ENCODE results near the gene ARHGAP42.
"Not testable (repeated sequence)": the region's sequence is repeated elsewhere in the genome, so short reads cannot be mapped to it uniquely, and the experiment has no call there.

Gene ARHGAP42

DNA sequence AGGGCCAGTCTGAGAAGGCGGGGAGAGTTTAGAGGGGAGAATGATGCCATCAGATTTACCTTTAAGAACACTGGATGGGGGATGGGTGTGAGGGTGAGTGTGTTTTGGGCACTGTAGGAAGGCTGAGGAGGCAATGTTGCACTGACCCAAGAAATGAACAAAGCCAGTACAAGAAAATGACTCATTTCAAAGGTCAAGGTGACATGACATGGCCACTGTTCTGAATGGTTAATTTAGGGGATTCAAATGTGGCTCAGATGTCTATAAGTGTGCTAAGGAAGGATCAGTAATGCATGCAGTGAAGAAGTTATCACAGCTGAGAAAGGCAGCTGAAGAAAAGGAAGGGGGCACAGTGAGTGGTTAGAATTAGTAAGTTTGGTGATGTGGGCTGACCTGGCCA lies 312.7 kb downstream of the ARHGAP42 start:
- no peak for DNase-seq (ENCODE audit: insufficient read length, low spot score)
- FAIRE-seq: no peak

DNA sequence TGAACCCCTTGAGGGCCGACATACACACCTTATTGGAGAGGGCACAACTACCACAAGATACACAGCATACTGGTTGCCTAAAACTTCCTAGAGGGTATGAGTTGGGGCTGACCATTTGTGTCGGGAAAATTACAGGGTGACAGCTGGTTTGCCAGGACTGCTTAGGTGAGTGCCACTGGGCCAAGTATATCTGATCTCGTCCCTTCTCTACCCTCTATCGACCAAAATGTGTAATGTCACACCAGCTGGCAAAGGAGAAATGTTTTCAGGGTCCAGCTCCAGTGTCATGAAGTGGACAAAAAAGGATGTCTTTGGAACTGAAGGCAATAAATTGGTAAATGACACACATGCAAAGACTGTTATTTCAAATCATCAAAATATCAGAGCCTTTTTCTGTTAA lies 316.4 kb downstream of the ARHGAP42 start:
- DNase-seq (ENCODE audit: insufficient read length, low spot score): no peak
- peak; percentile 66 for FAIRE-seq

DNA sequence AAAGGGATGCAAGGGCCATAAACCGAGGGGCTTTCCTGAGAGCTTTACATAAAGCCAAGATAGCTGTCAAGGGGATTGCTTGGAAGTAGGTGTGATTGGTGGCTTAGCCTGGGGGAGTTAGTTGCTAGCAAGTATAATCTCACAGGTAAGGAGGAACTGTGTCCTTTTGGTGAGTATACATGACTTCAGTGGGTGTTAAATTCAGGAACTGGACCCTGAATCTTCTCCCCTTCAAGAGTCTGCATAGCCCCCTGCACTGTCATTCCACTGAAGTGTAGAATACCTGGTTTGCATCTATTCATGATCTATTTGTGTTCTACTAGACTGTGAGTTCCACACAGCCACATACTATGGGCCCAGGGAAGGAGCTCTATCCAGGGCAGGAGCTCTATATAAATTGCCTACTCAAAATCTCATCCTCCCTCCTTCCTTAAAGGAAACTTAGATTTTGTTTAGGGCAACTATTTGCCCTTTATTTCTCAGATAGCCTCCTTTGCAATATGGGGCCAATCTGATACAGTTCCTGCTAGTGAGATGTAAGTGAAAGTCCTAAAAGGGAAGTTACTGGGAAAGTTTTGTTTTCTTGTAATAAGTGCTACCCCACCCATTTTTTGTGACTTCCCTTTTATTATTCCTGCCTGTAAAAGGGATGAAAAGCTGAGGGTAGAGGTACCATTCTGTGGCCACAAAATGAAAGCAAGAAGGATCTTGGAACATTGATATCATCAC lies 322.0 kb downstream of the ARHGAP42 start:
- DNase-seq (ENCODE audit: insufficient read length, low spot score) (no peak), FAIRE-seq (no peak)

DNA sequence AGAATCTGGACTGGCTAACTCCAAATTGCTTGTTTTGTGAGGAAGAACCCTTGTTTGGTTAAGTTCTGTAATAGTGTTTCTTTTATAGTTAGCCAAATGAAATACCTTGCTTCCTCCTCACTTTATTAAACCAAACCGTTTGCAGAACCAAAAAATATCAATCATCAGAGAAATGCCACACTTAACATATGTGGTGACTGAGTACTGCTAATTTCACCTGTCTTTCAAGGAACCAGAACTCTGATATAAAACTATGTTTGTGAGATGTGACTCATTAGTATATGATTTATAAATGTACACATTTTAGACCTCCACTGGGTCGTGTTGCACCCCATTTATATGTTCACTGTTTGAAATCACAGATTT lies 322.6 kb downstream of the ARHGAP42 start:
- FAIRE-seq (no peak), DNase-seq (ENCODE audit: insufficient read length, low spot score) (no peak)

DNA sequence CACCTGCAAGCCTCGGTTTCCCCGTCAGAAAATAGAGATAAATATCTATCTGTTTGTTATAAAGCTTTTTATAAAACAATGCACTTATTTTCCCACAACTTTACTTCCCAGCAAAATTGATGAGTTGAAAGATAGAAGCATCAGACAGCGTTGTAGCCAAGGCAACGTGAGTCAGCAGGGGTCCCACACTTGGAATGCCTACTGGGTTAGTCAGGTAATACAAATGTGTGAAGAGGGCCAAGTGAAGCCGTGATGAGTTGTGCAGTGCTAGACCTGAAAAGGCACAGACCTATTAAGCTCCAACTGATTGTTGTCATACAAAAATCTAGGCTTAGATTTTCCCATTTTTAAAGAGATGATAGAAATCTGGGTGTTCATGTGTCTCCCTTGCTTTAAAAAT lies 323.8 kb downstream of the ARHGAP42 start:
- FAIRE-seq: no peak
- DNase-seq (ENCODE audit: insufficient read length, low spot score): peak; percentile 11

DNA sequence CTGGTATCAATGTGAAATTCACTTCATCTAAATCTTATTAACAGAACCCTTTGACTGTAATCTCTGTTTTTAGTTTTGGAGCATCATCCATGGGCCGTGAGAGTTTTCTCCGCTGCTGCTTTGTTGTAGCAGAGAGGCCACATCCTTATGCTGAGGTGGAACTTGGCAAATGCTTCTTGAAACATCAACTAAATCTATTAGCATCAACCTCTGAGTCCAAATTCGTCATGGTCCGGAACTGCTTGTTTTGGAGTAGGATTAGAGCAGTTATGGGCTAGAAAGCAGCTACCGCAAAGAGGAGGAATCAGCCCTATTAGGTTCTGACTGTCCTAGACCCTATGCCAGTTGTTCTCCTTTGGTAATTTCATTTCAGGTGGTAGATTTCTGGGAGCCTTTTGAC lies 324.8 kb downstream of the ARHGAP42 start:
- DNase-seq (ENCODE audit: insufficient read length, low spot score) (no peak), FAIRE-seq (no peak)

DNA sequence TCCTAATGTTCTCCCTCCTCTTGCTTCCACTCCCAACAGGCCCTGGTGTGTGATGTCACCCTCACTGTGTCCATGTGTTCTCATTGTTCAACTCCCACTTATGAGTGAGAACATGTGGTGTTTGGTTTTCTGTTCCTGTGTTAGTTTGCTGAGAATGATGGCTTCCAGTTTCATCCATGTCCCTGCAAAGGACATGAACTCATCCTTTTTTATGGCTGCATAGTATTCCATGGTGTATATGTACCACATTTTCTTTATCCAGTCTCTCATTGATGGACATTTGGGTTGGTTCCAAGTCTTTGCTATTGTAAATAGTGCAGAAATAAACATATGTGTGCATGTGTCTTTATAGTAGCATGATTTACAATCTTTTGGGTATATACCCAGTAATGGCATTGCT lies 326.6 kb downstream of the ARHGAP42 start:
- not testable (repeated sequence) for FAIRE-seq

DNA sequence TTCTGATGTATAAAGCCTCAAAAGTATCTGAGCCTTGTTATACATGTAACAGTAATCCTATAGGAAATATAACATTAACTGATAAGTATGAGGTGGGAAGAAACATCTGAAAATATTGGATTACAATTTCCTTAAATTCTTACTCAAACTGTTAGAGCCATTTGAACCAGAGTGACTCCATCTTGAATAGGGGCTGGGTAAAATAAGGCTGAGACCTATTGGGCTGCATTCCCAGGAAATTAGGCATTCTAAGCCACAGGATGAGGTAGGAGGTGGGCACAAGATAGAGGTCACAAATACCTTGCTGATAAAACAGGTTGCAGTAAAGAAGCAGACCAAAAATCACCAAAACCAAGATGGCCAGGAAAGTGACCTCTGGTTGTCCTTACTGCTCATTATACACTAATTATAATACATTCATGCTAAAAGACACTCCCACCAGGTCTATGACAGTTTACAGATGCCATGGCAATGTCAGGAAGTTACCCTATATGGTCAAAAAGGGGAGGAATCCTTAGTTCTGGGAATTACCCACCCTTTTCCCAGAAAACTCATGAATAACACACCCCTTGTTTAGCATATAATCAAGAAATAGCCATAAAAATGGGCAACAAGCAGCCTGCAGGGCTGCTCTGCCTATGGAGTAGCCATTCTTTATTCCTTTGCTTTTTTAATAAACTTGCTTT lies 327.7 kb downstream of the ARHGAP42 start:
- DNase-seq (ENCODE audit: insufficient read length, low spot score) (no peak), FAIRE-seq (no peak)

More for the DNA sequence above, 326.6 kb downstream of the ARHGAP42 start:
- not testable (repeated sequence) for DNase-seq (ENCODE audit: insufficient read length, low spot score)

DNA sequence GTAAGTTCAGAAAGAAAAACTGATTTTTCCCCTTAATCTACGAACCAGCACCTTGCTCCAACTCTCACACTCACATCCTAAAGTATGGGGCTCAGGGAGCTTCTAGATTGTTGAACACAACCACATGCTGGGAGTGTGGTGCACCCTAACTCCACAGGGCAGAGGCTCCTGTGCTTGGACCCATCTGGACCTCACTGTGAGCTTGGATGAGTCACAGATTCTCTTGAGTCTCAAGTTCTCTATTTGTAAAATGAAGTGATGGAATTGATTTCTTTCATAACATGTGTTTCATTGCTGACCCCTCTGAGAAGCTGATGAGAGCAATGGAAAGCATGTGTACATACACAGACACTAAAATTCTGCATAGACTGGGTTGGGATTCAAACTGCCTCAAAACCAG lies 332.8 kb downstream of the ARHGAP42 start:
- no peak for DNase-seq (ENCODE audit: insufficient read length, low spot score)

DNA sequence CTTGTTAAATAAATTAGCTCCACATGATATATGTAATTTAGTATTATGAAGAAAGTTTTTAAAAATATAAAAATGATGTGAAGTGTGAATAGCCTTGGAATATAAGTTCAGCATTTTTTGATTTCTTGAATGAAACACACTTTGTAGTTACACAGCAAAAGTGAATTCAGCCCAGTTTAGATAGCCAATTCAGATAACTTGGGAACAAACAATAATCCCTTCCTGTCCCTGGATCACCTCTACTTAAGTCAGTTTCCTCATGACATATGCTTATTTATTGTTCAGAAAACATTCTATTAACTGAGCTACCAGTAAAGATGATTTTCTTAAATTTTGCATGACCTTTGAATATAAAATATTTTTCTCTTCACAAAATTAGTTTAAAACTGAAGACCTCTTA lies 335.2 kb downstream of the ARHGAP42 start:
- DNase-seq (ENCODE audit: insufficient read length, low spot score) (no peak), FAIRE-seq (no peak)

More for the DNA sequence above, 332.8 kb downstream of the ARHGAP42 start:
- FAIRE-seq: no peak

DNA sequence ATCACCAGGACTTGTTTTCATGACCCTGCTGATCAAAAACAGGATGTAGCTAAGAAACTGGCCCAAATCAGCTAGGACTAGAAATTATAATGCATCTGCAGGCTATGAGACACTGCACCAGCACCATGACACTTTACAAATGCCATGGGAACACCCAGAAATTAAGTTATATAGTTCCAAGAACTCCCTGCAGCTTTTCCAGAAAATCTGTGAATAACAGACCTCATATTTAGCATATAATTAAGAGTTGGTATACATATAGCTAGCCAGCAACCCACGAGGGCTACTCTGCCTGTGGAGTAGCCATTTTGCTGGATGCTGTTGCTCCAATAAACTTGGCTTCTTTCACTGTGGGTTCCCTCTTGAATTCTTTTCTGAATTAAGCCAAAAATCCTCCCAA lies 341.6 kb downstream of the ARHGAP42 start:
- no peak for DNase-seq (ENCODE audit: insufficient read length, low spot score)
- no peak for FAIRE-seq

DNA sequence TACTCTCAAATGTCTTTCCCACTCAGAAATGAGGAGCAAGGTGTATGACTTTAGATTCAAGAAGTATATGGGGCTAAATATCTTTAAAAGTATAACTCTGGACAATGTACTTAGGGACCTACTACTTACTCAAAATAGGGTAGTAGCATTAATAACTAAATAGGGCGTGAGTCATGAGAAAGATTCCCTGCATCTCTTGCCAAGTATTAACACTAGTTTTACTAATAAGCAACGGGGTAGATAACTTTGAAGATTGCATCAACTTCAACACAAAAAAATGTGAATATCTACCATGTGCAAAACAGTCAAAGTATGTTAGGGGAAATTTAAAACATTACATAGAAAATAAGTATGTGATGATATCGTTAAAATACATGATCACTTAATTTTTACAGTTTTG lies 342.9 kb downstream of the ARHGAP42 start:
- FAIRE-seq: no peak
- no peak for DNase-seq (ENCODE audit: insufficient read length, low spot score)

DNA sequence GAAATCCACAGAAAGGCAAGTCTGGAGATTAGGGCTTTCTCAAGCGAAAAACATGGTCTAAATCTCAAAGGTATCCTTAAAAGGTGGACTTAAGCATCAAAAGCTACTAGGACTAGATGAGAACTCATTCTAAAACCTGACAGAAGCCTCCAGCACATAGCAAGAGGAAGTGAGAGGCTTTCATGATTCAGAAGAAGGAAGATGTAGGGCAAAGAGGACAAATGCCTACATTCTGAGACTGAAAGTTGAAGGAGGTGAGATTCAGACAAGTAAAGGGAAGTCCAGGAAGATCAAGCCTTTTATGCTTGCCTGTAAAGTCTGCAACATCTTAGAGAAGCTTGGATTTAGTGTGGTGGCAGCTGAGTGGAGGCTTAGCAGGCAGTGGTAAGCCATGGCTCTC lies 343.6 kb downstream of the ARHGAP42 start:
- FAIRE-seq (no peak), DNase-seq (ENCODE audit: insufficient read length, low spot score) (no peak)

DNA sequence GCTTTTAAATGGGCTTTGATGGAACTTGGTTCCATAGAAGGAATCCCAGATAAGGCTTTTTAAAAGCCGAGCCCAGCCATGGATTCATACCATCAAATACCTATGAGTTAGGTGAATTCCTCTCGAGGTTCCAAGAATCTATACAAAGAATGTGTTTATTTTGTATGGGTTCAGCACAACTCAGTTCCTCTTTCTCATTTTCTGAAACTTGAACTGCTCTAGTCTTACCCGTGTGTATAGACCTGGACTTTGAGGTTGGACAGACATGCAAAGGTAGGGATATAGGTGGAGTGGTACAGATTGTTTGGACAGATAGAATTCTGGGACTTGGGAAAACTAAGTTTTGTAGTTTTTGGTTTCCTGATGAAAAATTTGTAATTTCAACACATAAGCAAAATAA lies 344.6 kb downstream of the ARHGAP42 start:
- no peak for FAIRE-seq
- DNase-seq (ENCODE audit: insufficient read length, low spot score): no peak

DNA sequence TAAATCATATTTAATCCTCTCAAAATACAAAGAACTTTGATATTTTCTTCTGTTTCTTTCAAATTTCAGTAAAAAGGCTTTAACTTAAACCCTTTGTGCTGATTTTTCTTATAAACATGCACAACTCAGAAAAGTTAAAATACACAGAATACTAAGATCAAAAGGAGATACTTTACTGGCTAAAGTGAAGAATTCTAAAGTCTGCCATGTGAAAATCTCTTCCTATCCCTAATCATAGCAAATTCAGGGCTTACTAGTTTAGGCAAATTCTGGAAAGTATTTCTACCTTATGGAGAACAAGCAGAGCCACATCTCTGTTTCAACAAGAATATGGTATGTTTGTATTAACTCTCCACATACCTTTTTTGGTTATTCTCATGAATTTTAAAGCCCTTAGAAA lies 345.9 kb downstream of the ARHGAP42 start:
- FAIRE-seq: no peak
- DNase-seq (ENCODE audit: insufficient read length, low spot score): no peak

DNA sequence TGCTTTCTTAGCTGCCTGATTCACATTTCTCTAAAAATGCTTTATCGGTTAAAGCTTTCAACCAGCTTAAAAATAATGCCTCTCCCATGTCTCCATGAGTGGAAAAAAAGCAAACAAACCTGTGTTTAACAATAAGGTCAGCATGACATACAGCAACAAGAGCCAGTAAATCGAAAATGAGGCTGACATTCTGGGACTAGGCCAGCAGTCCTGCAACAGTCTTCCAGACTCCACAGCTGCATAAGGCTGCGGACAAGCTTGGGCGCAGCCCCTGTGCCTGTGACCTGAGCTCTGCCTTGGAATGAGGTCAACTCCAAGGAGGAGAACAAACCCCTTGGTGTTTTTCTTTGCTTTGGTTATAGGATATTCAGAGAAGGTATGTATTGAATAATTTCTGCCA lies 347.0 kb downstream of the ARHGAP42 start:
- DNase-seq (ENCODE audit: insufficient read length, low spot score) (no peak), FAIRE-seq (no peak)

DNA sequence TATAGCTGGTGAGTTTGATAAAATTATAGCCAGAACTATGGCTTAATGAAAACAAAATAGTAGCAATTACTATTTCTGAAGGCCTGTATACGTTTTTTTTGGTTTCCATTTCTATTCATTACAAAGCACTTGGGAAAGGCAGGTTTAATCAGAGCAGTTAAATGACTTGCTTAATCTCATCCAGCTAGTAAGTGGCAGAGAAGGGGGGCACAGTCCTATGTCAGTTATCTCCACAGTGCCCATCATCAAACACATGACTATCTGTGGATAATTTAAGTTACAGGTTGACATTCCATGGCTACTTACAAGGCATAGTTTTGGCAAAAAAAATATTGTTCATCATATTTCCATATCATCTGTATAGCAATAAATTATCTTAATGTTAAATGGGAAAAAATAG lies 348.8 kb downstream of the ARHGAP42 start:
- FAIRE-seq (no peak), DNase-seq (ENCODE audit: insufficient read length, low spot score) (no peak)

All from HTR-8/SVneo (cell line).